SK-N-SH (cell line): ENCODE results near the gene SYT7. TPM values are rescaled to one million over a fixed set of nuclear protein-coding genes. Genes with fewer than 3 reads are reported as not detected.
A peak's percentile ranks its signal among the peaks of the same experiment; 100 is the strongest.

Experiments
- CTCF ChIA-PET: fragments of 300-600, 350-600 bp; formaldehyde crosslinking; extraction: SDS; loops from one replicate; lab custom pipeline; 2021; lab: Yijun Ruan, JAX
- POLR2A ChIA-PET: fragments of 350-600 bp; sonication (Branson Sonifier 250); formaldehyde crosslinking; extraction: SDS; loops from one replicate; lab custom pipeline; 2020; ENCODE audit warnings: antibody characterized with exemption, inconsistent platforms; lab: Yijun Ruan, JAX
- DNase-seq: peaks from one replicate; pipeline ENCODE4 v3.0.0; 2012
- H2AFZ ChIP-seq: fragments of 200-600 bp; sonication (generic); 2 replicates; pipeline ENCODE4 v1.8.1; 2016; ENCODE audit warnings: antibody characterized with exemption, mild to moderate bottlenecking, low read depth
- H3F3A ChIP-seq: fragments of 200-600 bp; sonication (generic); replicated peaks from 2 replicates; pipeline ENCODE3; 2016; ENCODE audit warnings: antibody characterized with exemption, mild to moderate bottlenecking; ENCODE audit not compliant: insufficient read depth
- H3K27ac ChIP-seq, 2 experiments: fragments of 200-500 bp in 1 of 2; fragments of 200-600 bp in 1 of 2; sonication (Bioruptor generic) in 1 of 2; sonication (generic), shearing (Covaris generic) in 1 of 2; 2 replicates each; pipeline versions ENCODE4 v1.5.1 to v1.6.1; 2014 to 2016; ENCODE audit warnings: low read depth in 2 of 2, inconsistent platforms in 1 of 2, low read length in 1 of 2, mild to moderate bottlenecking in 1 of 2, mixed read lengths in 1 of 2
- H3K27me3 ChIP-seq: fragments of 200-600 bp; sonication (generic), shearing (Covaris generic); 2 replicates; pipeline ENCODE4 v1.6.1; 2016; ENCODE audit warnings: mixed run types; ENCODE audit not compliant: insufficient read depth
- H3K36me3 ChIP-seq, 2 experiments: fragments of 200-500 bp in 1 of 2; fragments of 200-600 bp in 1 of 2; sonication (Bioruptor generic) in 1 of 2; sonication (generic) in 1 of 2; replicated peaks in 1 of 2; 2 replicates each; pipeline versions ENCODE3 to v1.5.1; 2014 to 2016; ENCODE audit warnings: low read length in 1 of 2, mild to moderate bottlenecking in 1 of 2; ENCODE audit not compliant: insufficient read depth in 2 of 2, control insufficient read depth in 1 of 2
- H3K4me1 ChIP-seq, 2 experiments: fragments of 200-500 bp in 1 of 2; fragments of 200-600 bp in 1 of 2; sonication (Bioruptor generic) in 1 of 2; sonication (generic), shearing (Covaris generic) in 1 of 2; 2 replicates each; pipeline versions ENCODE4 v1.5.1 to v1.6.1; 2014 to 2016; ENCODE audit warnings: low read depth in 1 of 2, low read length in 1 of 2, mixed run types in 1 of 2; ENCODE audit not compliant: insufficient read depth in 2 of 2, control insufficient read depth in 1 of 2
- H3K4me2 ChIP-seq: fragments of 200-600 bp; sonication (generic), shearing (Covaris generic); 2 replicates; pipeline ENCODE4 v1.6.1; 2017; ENCODE audit warnings: mixed run types
- H3K4me3 ChIP-seq, 2 experiments: fragments of 200-500 bp in 1 of 2; fragments of 200-600 bp in 1 of 2; sonication (Bioruptor generic) in 1 of 2; sonication (generic), shearing (Covaris generic) in 1 of 2; 2 replicates each; pipeline versions ENCODE4 v1.5.1 to v1.8.1; 2014 to 2016; ENCODE audit warnings: low read depth in 2 of 2, inconsistent platforms in 1 of 2, low read length in 1 of 2, mild to moderate bottlenecking in 1 of 2, mixed read lengths in 1 of 2, moderate library complexity in 1 of 2
- H3K79me2 ChIP-seq: fragments of 200-600 bp; sonication (generic); 2 replicates; pipeline ENCODE4 v1.8.1; 2017; ENCODE audit warnings: mild to moderate bottlenecking; ENCODE audit not compliant: insufficient read depth
- H3K9ac ChIP-seq: fragments of 200-600 bp; sonication (generic); 2 replicates; pipeline ENCODE4 v1.6.1; 2017; ENCODE audit warnings: mixed run types
- H3K9me2 ChIP-seq: fragments of 200-600 bp; sonication (generic); 2 replicates; pipeline ENCODE4 v1.6.1; 2017; ENCODE audit warnings: mixed run types
- H3K9me3 ChIP-seq: fragments of 200-600 bp; sonication (generic); 2 replicates; pipeline ENCODE4 v1.6.1; 2017; ENCODE audit warnings: mixed run types, mild to moderate bottlenecking, moderate library complexity
- H4K20me1 ChIP-seq: fragments of 200-600 bp; sonication (generic); 2 replicates; pipeline ENCODE4 v1.6.1; 2017; ENCODE audit warnings: mild to moderate bottlenecking, mixed run types; ENCODE audit not compliant: insufficient read depth
- CHD2 ChIP-seq: fragments of 150-350 bp; IDR thresholded peaks from 2 replicates; pipeline ENCODE4 v1.6.1; 2018; ENCODE audit warnings: low read length; ENCODE audit not compliant: partially characterized antibody
- FOSL2 ChIP-seq: IDR thresholded peaks from 2 replicates; pipeline ENCODE4 v1.4.0; 2012; ENCODE audit warnings: low read depth, mild to moderate bottlenecking, moderate library complexity, borderline replicate concordance
- FOXJ3 ChIP-seq: sonication (generic); formaldehyde crosslinking; IDR thresholded peaks from 2 replicates; pipeline ENCODE4 v1.5.1; 2020; ENCODE audit warnings: mild to moderate bottlenecking, missing genetic modification reagents
- GABPA ChIP-seq: IDR thresholded peaks from 2 replicates; pipeline ENCODE4 v1.4.0; 2012; ENCODE audit warnings: low read depth, mild to moderate bottlenecking
- JUND ChIP-seq: IDR thresholded peaks from 2 replicates; pipeline ENCODE4 v1.4.0; 2012
- MXI1 ChIP-seq: IDR thresholded peaks from 2 replicates; pipeline ENCODE4 v1.6.1; 2012; ENCODE audit warnings: mild to moderate bottlenecking, low read depth, low read length, improper control_type of control experiment
- RAD21 ChIP-seq: IDR thresholded peaks from 2 replicates; pipeline ENCODE4 v1.6.1; 2012; ENCODE audit warnings: mild to moderate bottlenecking, low read length
- RCOR1 ChIP-seq: fragments of 150-350 bp; IDR thresholded peaks from 2 replicates; pipeline ENCODE4 v1.6.1; 2017; ENCODE audit warnings: antibody characterized with exemption, low read length
- RFX5 ChIP-seq: IDR thresholded peaks from 2 replicates; pipeline ENCODE4 v1.6.1; 2012; ENCODE audit warnings: mild to moderate bottlenecking, improper control_type of control experiment, low read length
- RXRA ChIP-seq: IDR thresholded peaks from 2 replicates; pipeline ENCODE4 v1.4.0; 2012; ENCODE audit warnings: low read depth, mild to moderate bottlenecking, borderline replicate concordance
- SIN3A ChIP-seq: IDR thresholded peaks from 2 replicates; pipeline ENCODE4 v1.6.1; 2012; ENCODE audit warnings: low read depth, mild to moderate bottlenecking, low read length, moderate library complexity, borderline replicate concordance
- SMC3 ChIP-seq: IDR thresholded peaks from 2 replicates; pipeline ENCODE4 v1.6.1; 2012; ENCODE audit warnings: low read depth, low read length, improper control_type of control experiment
- YY1 ChIP-seq: IDR thresholded peaks from 2 replicates; pipeline ENCODE4 v1.4.0; 2012; ENCODE audit warnings: low read depth, mild to moderate bottlenecking
- WGBS: methylation state at CpG from one replicate; pipeline ENCODE4 v1.1.6; 2017; ENCODE audit warnings: low lambda C conversion rate; 5-methylcytosine and 5-hydroxymethylcytosine counted together
- polyA plus RNA-seq, 3 experiments: library from polyadenylated mRNA; depleted of rRNA; stranded (reverse); fragments of >200 nt; gene quantifications; 2 replicates each; pipeline ENCODE4 v1.2.3, GENCODE V29; 2012
- TF ChIP-seq, protein P1 (sequence below): fragments of 200-600 bp; sonication (generic); IDR thresholded peaks from 2 replicates; pipeline ENCODE4 v1.6.1; 2017; ENCODE audit warnings: antibody characterized with exemption, mild to moderate bottlenecking, moderate library complexity
- TF ChIP-seq, protein P2 (sequence below): IDR thresholded peaks from 2 replicates; pipeline ENCODE4 v1.4.0; 2012; ENCODE audit warnings: low read depth, borderline replicate concordance
- TF ChIP-seq, protein P3 (sequence below): IDR thresholded peaks from 2 replicates; pipeline ENCODE4 v1.6.1; 2012; ENCODE audit warnings: mild to moderate bottlenecking, low read depth, low read length, moderate library complexity

The SYT7 gene
- polyA plus RNA-seq, 1 of the 3 experiments (the other 2 are of a cell fraction), result 1.1 TPM

DNA sequence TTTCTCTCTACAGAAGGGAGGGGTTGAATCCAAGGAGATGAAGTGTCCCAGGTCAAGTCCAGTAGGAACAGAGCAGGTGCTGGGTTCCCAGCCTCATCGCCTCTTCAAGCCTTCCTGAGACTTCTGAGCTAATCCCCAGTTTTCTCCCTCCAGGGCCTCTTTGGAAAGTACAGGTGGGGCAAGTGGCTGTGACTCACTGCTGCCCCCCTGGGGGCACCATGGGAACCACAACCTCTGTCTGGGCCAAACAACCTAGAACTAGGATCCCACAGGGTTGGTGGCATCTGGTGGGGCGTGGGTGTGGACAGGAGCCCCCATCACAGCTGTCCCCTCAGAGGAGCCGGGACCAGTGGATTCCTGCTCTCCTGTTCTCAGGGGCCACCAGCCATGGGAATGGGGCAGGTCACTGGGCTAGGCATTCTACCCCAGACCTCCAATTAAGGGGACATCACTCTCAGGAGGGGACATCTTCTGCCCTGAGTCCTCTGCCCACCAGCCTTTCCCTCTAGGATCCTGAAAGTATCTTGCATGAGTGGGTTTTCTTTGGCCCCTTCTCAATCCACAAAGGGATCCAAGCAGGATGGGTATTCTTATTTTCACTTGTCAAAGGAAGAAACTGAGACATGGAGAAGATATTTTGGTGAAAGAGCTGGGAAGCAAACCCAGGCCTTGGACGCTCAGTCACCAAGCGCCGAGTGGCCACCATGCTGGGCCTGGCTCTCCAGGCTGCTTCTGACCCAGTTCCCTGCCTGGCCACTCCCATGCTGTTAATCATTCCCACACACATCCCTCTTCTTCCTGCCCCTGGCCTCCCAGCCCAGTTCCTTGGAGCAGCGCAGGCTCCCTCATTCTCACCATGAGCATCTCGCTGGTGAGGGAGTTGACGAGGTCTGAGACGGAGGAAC lies 48.5 kb downstream of the SYT7 start:
- H3K9me3 ChIP-seq, result no peaks in the 10 kb centered on the region
- no peaks in the 10 kb centered on the region for H3K36me3 ChIP-seq
- peaks cover 0 to 100% of the 10 kb centered on the region in 2 experiments; a peak in 2 of 4 replicates for H3K4me1 ChIP-seq
- H3K9ac ChIP-seq, result no peak overlapping the region
- H3K27ac ChIP-seq, result peak overlapping the region in 1 of 2 experiments; percentile 91; a peak in 2 of 4 replicates
- no peaks in the 10 kb centered on the region for H3K27me3 ChIP-seq
- POLR2A ChIA-PET, result interaction anchor here (1.4 to 1.9 kb wide), 4 partner anchors 18 to 49 kb away, joined by 4 to 8 read pairs (median 5); no protein-coding TSS in a partner anchor
- H3K79me2 ChIP-seq, result no peaks in the 10 kb centered on the region
- H3K4me3 ChIP-seq, result no peak overlapping the region; a peak in 1 of 4 replicates
- 58% methylated on average over 8 of the region's 10 CpGs for WGBS
- CTCF ChIA-PET, result interaction anchor here (0.6 to 33.4 kb wide), 19 partner anchors 9 to 106 kb away, joined by 3 to 670 read pairs (median 6); partner anchors contain the start of gene LRRC10B
- no peaks in the 10 kb centered on the region for H4K20me1 ChIP-seq
- H2AFZ ChIP-seq, result no peak overlapping the region
- TF ChIP-seq SMC3 (peak; percentile 37), RXRA (no peak), GABPA (no peak), RAD21 (peak; percentile 42)
- TF ChIP-seq, protein P1, sequence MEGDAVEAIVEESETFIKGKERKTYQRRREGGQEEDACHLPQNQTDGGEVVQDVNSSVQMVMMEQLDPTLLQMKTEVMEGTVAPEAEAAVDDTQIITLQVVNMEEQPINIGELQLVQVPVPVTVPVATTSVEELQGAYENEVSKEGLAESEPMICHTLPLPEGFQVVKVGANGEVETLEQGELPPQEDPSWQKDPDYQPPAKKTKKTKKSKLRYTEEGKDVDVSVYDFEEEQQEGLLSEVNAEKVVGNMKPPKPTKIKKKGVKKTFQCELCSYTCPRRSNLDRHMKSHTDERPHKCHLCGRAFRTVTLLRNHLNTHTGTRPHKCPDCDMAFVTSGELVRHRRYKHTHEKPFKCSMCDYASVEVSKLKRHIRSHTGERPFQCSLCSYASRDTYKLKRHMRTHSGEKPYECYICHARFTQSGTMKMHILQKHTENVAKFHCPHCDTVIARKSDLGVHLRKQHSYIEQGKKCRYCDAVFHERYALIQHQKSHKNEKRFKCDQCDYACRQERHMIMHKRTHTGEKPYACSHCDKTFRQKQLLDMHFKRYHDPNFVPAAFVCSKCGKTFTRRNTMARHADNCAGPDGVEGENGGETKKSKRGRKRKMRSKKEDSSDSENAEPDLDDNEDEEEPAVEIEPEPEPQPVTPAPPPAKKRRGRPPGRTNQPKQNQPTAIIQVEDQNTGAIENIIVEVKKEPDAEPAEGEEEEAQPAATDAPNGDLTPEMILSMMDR, result peak; percentile 76
- H3K4me2 ChIP-seq, result no peak overlapping the region
- no peaks in the 10 kb centered on the region for H3F3A ChIP-seq
- H3K9me2 ChIP-seq, result no peaks in the 10 kb centered on the region
- peak; percentile 69 for DNase-seq

DNA sequence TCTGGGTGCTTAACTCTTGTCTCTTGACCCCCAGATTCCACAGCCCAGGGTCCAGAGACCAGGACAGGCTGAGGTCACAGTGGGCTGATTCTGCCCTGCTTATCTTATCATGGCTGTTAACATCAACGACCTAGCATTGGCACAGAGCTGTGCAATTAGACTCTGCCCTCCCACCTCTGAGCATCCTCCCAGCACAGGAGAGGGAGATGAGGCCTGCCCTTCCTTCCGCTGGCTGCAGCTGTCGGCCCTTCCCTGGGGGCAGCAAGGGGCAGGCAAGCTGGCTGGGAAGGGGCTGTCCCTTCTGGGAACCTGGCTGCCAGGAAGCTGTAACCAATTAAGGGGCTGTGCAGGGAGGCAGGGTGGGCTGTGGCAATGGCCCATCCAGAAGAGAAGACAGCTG lies 49.8 kb downstream of the SYT7 start:
- no peak overlapping the region for H3K4me2 ChIP-seq
- H4K20me1 ChIP-seq, result no peaks in the 10 kb centered on the region
- H3K9me3 ChIP-seq, result no peaks in the 10 kb centered on the region
- H3K27ac ChIP-seq, result peak overlapping the region in 1 of 2 experiments; percentile 91; a peak in 2 of 4 replicates
- H3K4me3 ChIP-seq, result no peak overlapping the region
- WGBS, result 24% methylated on average over 3 of the region's 3 CpGs
- no peaks in the 10 kb centered on the region for H3F3A ChIP-seq
- peak; percentile 90 for DNase-seq
- no peaks in the 10 kb centered on the region for H3K79me2 ChIP-seq
- no peak overlapping the region for H3K9ac ChIP-seq
- H2AFZ ChIP-seq, result no peak overlapping the region
- H3K36me3 ChIP-seq, result no peaks in the 10 kb centered on the region
- H3K9me2 ChIP-seq, result no peaks in the 10 kb centered on the region
- ChIA-PET POLR2A (interaction anchor here (0.6 to 1.9 kb wide), 10 partner anchors 9 to 102 kb away, joined by 3 to 8 read pairs (median 5); partner anchors contain the start of genes CPSF7 and SDHAF2), CTCF (interaction anchor here (0.6 to 33.4 kb wide), 14 partner anchors 13 to 99 kb away, joined by 3 to 670 read pairs (median 6); partner anchors contain the start of genes LRRC10B and SYT7)
- H3K27me3 ChIP-seq, result no peaks in the 10 kb centered on the region; the same call in 1 of the 2 replicates
- H3K4me1 ChIP-seq, result peaks cover 0 to 99% of the 10 kb centered on the region in 2 experiments; a peak in 2 of 4 replicates
- TF ChIP-seq FOXJ3 (CRISPR knock-in tag) (peak; percentile 100), RCOR1 (peak; percentile 94), RAD21 (no peak; the same call in 1 of the 2 replicates), JUND (no peak), SIN3A (no peak), MXI1 (no peak), FOSL2 (no peak), CHD2 (peak; percentile 90), YY1 (no peak), RFX5 (no peak)
- TF ChIP-seq, protein P2, sequence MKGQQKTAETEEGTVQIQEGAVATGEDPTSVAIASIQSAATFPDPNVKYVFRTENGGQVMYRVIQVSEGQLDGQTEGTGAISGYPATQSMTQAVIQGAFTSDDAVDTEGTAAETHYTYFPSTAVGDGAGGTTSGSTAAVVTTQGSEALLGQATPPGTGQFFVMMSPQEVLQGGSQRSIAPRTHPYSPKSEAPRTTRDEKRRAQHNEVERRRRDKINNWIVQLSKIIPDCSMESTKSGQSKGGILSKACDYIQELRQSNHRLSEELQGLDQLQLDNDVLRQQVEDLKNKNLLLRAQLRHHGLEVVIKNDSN, result no peak
- TF ChIP-seq, protein P1, result no peak
- TF ChIP-seq, protein P3, sequence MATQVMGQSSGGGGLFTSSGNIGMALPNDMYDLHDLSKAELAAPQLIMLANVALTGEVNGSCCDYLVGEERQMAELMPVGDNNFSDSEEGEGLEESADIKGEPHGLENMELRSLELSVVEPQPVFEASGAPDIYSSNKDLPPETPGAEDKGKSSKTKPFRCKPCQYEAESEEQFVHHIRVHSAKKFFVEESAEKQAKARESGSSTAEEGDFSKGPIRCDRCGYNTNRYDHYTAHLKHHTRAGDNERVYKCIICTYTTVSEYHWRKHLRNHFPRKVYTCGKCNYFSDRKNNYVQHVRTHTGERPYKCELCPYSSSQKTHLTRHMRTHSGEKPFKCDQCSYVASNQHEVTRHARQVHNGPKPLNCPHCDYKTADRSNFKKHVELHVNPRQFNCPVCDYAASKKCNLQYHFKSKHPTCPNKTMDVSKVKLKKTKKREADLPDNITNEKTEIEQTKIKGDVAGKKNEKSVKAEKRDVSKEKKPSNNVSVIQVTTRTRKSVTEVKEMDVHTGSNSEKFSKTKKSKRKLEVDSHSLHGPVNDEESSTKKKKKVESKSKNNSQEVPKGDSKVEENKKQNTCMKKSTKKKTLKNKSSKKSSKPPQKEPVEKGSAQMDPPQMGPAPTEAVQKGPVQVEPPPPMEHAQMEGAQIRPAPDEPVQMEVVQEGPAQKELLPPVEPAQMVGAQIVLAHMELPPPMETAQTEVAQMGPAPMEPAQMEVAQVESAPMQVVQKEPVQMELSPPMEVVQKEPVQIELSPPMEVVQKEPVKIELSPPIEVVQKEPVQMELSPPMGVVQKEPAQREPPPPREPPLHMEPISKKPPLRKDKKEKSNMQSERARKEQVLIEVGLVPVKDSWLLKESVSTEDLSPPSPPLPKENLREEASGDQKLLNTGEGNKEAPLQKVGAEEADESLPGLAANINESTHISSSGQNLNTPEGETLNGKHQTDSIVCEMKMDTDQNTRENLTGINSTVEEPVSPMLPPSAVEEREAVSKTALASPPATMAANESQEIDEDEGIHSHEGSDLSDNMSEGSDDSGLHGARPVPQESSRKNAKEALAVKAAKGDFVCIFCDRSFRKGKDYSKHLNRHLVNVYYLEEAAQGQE, result no peak
